HTR-8/SVneo (cell line): ENCODE results near the gene ARMH4.

Source experiments
- DNase-seq: peaks from one replicate; pipeline ENCODE4 v3.0.0; 2011; ENCODE audit warnings: low spot score, mixed read lengths; ENCODE audit not compliant: insufficient read length
- FAIRE-seq: peaks from 2 replicates; lab custom pipeline; 2011; peaks lifted over from hg19 to GRCh38; lab: Jason Lieb, UNC

Gene ARMH4

DNA sequence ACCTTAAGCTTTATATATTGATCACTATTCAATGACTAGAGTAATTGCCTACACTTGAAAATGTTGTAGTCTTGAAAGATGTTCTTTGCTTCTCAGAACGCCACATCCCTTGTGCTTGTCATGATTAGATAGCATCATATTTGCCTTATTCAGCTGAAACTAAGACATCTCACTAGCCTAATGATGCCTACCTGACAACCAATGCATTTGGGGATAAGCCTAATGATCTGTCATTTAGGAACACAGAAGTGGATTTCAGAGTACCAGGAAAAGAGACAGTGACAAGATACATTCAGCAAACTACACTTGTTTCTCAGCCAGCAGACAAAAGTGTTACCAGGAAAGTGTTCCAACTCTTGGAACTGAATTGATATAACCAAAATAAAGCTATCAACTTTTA lies 83.7 kb downstream of the ARMH4 start:
- FAIRE-seq = peak; percentile 97

DNA sequence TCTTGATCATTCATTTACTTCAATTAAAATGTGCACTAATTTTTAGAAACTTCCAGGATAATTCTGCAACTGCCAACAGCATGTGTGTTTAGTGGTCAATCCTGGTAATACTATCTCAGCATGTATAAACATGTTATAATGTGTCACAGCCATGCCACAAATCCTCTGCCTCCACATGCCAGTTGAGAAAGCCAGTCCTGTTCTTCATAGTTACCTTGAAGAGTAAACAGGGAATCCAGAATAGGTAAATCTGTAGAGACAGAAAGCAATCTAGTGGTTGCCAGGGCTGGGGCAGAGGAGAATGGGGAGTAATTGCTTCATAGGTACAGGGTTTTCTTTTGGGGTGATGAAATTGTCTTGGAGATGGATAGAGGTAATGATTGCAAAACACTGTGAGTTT lies 85.9 kb downstream of the ARMH4 start:
- no peak for DNase-seq

More for the DNA sequence above, 83.7 kb downstream of the ARMH4 start:
- no peak for DNase-seq

DNA sequence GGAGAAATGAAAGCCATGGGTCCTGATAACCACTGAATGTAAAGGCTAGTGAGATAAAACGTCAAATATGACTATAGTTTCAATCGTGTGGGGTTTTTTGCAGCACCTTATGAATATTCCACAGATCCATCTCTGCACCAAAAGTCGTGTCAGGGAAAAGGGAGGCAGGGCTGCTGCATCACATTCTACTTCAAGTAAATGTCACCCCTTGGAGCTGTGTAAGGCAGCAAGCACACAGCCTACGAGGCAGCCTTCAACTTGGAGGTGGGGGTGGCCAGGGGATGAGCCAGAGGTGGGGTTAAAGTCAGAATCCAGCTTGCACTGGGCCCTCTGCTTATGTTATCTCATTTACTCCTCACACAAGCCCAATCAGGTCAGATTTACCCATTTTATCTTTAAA lies 90.4 kb downstream of the ARMH4 start:
- FAIRE-seq (peak; percentile 89), DNase-seq (no peak)

More for the DNA sequence above, 85.9 kb downstream of the ARMH4 start:
- peak; percentile 93 for FAIRE-seq

DNA sequence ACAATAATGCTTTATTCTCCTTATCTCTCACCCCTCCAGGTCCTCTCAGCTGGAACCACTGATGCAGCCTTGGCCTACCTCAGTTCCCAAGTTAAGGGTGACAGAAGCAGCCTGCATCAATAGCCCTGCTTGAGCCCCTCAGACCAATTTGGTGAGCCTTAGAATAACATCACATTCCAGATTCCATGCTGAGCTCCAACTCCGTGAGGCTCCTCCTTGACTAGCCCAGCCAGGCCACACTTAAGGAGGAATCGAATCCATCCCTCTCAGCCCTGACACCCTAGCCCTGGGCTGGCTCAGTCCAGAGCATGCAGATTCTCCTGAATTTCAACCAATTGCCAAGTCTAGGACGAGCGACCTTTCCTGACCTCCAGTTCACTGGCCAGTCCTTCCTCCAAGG lies 91.1 kb downstream of the ARMH4 start:
- peak; percentile 67 for FAIRE-seq
- DNase-seq = no peak

DNA sequence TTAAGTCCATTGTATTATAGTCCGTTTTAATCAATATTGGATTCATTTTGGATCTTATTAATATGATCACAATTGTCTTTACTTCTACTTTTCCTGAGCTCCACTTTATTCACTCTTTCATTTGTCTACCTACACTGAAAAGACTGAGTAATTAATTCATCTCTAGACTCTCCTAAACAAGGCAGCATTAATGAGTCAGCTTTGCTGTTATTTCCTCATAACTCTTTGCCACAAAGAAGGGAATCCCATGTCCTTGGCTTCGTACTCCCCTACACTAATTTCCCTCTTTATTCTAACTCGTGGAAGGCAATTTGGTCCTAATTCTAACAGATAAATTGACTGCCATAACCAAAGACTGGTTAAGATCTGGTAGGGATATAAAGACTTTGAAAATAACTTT lies 91.9 kb downstream of the ARMH4 start:
- peak; percentile 31 for FAIRE-seq
- no peak for DNase-seq

DNA sequence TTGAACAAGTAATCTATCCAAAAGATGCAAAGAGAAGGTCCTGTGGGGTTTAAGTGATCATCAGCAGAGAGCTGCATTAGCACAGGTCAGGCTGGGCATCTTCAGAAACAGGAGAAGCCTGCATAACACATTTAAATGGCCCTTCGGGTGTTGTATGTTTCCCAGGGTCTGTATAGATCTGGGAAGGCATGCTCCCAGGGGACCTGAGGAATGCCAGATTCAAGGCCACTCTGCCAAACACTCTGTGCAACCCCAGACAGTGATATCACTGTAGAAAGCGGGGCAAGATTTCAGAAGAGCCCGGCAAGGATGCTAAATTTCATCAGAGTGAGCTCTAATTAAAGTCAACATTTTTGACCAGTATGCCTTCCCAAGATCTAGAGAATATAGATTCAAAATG lies 92.9 kb downstream of the ARMH4 start:
- DNase-seq (no peak), FAIRE-seq (peak; percentile 80)

DNA sequence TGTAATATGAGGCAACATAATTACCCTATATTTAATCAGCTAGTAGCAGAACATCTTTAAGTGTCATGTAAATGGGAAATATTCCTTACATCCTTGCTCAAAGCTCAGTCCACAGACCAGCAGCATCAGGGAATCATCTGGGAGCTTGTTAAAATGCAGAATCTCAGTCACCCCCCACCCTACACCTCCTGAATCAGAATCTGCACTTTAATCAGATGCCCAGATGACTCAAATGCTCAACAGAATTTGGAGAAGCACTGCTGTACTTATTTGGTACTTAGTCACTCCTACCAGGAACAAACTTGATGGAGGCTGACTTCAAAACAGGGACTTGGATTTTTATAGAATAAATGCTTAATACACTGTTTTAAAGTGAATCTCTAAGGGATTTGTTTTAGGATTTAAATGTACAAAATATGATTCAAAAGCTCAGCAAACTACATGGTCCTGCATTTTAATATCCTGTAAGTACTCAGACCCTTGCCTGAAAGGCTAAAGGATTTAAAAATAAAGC lies 96.5 kb downstream of the ARMH4 start:
- FAIRE-seq (peak; percentile 64), DNase-seq (no peak)

DNA sequence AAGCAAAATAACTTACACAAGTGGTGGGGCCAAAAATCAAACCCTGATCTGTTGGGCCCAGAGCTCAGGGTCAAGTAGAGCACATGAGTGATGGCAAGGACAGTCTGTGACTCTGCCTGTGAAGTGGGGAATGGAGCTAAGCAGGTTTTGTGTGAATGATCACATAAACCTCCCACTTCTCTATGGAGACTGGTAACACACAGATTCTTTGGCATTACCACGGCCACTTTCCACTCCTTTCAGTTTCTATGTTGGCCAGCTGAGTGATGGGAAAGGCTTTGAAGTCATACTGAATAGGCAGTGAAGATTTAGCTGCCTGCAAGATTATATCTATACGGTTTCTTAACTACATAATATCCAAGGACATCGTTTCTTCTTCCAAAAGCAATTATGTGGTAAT lies 97.9 kb downstream of the ARMH4 start:
- no peak for DNase-seq
- FAIRE-seq = no peak

DNA sequence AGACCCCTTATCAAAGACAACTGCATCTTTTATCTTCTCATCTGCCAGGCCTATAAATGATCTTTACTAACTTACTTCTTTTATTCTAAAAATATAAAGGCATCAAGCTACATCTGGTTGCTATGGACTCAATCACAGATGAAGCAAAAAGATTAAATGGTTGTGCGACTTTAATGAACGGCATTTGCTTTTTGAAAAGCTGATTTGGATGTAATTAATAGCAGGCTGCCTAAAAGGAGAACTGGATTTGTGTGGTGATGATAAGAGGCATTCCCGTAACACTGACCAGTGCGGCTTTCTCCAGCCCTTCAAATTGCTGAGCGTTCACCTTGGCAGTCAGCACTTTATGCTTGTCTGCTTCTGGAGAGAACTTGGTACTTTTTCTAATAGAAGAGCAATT lies 103.8 kb downstream of the ARMH4 start:
- FAIRE-seq (no peak), DNase-seq (no peak)

DNA sequence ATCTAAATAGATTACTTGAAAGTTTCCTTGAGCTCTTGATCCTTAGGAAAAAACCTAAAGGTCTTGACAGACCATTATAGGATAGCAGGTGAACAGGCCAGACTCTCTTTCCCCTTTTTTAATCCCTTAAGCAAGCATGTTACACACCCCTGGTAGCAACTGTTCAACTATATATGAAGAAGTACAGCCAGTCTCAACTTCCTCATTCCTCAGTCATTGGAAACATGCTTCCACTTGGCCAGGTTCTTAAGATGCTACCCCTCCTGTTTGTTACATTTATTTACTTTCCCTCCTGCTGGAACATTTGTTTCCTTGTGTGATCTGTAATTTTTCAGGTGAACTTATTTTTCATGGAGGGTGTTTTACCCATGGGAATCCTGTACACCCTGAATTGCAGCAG lies 124.1 kb downstream of the ARMH4 start:
- DNase-seq (no peak), FAIRE-seq (peak; percentile 81)

DNA sequence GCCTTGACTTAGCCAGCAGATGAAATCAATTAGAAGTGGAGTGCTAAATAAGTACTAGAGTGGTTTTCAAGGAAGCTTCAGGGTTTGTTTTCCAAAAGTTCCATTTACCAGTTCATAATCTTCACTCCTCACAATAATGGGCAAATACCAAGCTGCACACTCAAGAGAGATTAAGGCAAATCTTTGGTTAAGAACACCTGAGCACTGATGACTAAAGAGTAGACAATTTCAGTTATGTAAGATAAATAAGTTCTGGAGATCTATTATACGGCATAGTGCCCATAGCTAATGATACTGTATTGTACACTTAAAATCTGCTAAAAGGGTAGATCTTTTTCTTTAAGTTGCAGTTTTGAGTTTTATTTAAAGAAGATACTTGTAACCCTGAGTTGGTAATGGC lies 125.0 kb downstream of the ARMH4 start:
- DNase-seq = no peak
- FAIRE-seq = peak; percentile 60

DNA sequence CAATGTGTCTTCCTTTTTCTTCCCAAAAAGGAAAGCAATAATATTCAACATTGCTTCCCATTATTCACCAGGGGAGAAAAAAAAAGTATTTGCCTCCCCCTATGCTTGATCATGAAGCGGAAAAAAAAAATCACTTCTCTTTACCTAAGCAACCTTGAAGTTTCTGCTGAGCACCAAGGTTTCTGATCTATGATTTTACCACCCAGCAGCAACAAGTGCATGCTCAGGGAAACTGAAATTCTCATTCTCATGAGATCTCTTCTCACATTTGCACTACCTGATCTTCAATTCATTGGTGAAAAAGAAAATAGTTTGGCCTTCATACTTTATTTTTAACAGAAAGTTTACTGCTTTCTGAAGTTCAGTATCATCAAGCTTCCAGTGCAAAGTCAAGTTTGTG lies 125.8 kb downstream of the ARMH4 start:
- DNase-seq (no peak), FAIRE-seq (peak; percentile 51)

DNA sequence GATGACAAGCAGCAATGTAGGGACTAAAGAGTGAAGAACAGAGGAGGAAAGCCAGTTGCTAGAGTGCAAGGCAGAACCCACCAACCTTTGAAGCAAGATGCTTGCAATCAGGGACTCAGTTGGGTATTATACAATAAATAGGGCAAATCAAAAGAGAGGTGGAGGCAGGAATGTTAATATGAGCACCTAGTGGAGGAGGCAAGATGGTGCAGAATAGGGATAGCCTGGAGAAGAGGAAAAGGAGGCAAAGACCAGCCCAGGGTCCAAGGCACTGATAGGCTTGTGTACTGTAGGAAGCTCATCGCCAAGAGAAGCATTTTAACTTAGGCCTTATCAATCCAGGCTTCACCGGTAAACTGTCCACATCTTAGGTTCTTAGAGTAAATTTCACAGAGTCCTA lies 137.2 kb downstream of the ARMH4 start:
- no peak for FAIRE-seq
- DNase-seq = no peak

DNA sequence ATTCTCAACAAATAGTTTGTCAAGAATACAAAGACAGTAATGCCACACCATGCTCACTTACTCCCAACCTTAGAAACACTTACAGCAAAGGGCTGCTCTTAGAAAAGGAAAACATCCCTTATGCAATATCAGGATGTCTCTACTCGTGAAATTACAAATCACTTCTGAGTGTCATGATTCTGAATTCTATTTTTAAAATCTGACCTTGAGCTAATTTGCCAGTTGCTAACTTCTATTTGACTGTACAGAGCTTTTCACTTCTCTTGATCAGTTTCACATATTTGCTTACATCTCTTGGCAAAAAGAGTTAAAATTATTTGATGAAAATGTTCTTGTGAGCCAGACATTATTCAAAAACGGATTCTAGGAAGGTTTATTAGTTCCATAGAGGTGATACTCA lies 149.4 kb downstream of the ARMH4 start:
- DNase-seq (no peak), FAIRE-seq (peak; percentile 83)

DNA sequence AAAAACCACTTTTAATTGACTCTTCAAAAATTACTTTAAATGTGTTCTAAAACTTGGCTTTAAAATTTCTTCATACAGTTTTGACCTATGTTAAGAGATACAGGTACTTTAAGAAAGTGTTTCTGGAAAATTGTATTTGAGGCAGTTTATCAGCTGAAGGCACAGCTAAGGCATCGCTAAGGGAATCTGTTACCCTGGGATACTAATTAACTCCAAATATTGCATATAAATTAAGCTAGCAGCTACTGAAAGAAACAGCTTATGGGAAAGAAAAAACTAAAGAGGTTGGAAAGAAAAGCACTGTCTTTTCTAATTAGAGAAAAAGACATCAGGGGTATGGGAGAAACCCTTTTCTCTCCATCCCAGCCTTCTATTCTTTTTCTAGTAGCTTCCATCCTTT lies 152.0 kb downstream of the ARMH4 start:
- DNase-seq (no peak), FAIRE-seq (no peak)

DNA sequence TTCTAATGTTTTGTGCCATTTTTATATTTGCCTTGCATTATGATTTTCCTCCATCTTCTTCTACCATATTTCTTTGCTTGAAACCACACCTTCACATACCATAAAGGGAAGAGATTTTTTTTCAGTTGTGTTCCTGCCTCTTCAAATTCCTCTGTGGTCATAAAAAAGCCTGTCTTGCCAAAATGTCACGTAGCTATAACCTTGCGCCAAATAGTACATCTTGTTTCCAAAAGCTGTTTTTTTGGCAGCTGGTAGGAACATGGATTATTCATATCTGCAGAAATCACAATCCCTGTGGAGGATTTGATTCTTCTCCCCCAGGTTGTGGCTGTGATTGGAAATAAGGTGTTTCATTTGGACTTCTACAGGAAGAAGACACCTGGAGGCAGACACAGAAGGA lies 152.5 kb downstream of the ARMH4 start:
- no peak for DNase-seq
- FAIRE-seq = no peak

DNA sequence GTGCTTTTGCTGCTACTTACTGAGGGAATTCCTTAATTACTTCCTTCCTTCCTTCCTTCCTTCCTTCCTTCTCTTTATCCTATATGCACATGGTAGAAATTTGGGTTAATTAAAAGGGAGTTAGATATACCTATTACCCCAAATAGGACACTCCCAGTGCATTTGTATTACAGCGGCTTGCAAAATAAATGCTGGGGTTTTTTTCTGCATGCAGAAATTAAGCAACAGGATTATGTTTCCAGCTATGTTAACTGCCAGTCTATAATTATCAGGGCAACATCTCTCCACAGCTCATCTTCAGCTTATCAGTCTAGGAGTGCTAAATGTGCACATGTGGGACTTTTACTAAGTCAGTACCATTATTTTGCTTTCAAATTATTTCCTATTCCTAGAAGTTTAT lies 153.2 kb downstream of the ARMH4 start:
- FAIRE-seq (peak; percentile 42), DNase-seq (no peak)

DNA sequence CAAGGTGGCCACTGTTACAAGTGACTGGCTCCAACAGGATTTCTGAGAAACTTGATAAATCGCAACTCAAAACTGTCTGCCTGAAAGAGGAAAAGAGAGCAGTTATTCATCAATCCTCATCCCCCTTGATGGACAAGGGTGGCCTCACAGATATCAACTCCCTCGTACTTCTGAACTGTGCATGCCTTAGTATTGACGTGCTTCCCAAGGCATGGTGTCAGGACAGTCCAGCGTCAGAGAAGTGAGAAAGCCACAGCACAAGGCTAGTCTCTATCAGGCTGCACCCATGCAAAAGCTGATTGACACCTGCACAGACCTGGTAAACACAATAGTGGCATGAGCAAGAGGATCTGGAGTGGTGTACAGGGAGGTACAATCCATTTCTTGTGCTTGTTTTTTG lies 160.7 kb downstream of the ARMH4 start:
- DNase-seq = no peak
- FAIRE-seq = peak; percentile 96

DNA sequence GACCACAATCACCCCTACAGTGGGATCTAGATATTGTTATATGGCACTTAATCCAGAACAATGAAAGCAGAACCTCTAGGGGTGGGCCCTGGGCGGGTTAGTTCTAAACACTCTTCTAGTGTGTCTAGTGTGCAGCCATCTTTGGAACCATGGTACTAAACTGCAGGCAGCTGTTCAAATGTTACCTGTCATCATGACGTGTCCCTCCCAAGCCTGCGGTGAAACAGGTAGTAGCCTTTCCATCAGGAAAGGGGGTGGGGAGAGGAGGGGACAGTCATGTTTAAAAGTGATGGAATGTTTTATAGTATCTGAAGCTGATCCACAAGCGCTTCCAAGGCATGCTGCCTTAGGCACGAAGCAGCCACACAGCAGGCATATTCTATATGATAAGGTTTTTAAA lies 163.6 kb downstream of the ARMH4 start:
- FAIRE-seq (peak; percentile 90), DNase-seq (no peak)

DNA sequence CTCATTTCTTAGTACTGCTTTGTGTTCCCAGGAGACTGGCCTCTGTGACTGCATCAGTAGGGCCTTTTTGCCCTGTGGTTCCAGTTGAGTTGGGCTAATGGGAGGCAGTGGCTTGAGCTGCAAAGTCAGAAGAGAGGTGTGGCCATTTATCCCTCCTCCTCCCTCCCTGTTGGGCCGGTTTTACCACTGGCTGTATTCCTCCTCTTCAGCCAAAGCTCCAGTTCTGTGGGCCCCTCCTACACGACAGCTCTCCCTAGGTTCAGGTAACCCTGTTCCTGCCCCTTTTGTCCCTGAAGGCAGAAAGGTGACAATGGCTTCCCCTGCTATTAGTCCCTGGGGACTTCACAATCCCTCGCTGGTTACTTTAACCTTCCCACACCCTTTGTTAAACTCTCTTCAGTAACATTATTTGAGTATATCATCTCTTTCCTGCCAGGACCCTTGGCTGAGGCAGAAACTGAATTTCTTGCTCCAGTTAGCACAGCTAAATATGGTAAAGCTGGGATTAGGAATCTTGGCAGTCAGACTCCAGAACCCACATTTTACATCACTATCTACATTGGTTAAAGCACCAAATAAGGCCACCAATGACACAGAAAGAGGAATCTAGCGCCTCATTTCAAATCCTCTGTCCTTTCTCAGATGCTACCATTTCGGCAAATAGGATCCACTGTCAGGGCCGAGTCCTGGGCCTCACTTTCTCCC lies 164.3 kb downstream of the ARMH4 start:
- peak; percentile 46 for FAIRE-seq
- DNase-seq = no peak

DNA sequence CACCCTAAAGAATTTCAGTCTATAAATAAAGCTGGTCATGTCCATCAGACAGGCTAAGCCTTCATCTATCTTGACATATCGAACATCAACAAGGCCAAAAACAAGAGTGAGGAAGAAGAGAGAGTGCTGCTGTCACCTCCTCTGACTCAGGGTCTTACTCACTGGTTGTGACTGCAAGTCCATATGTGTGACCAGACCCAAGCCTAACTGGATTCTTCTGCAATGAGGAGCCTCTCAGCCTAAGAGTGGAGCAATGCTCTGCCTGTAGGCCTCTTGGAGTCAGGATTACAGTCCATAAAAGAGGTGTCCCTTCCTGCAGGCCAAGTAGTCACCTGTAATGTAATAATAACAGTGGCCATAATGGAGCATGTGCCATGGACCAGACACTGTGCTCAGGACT lies 165.0 kb downstream of the ARMH4 start:
- FAIRE-seq (peak; percentile 93), DNase-seq (no peak)
